Left colon (tissue), 2 donors: ENCODE data around the gene ZNF319. TPM values are rescaled to one million over a fixed set of nuclear protein-coding genes. Genes with fewer than 3 reads are reported as not detected.
A peak's percentile ranks its signal among the peaks of the same experiment; 100 is the strongest.
"Not testable (repeated sequence)": the region's sequence is repeated elsewhere in the genome, so short reads cannot be mapped to it uniquely, and the experiment has no call there.

Source experiments
- ATAC-seq: fragments of 200-7000 bp; cut with Tn5 transposase; one replicate; pipeline ENCODE4 v1.9.1; 2020; ENCODE audit warnings: mild to moderate bottlenecking, moderate library complexity
- DNase-seq, 2 donors: peaks; one replicate each; pipeline ENCODE4 v3.0.0-alpha.2; 2020
- intact Hi-C, 2 donors: fragments of 100-400 bp; cut with DNase I in 1 of 2; cut with micrococcal nuclease in 1 of 2; formaldehyde crosslinking; loops; one replicate each; pipeline versions ENCODE4 v1.11.2 to v1.14.0; 2022; cut with DNase I, micrococcal nuclease
- total RNA-seq, 2 donors: library from RNA; stranded (reverse); fragmentation: NEBNext Ultra II Directional; extraction: Animal tissue kit (Norgen Biotek cat#: 25700); gene quantifications; one replicate each; pipeline ENCODE4 v1.2.1, GENCODE V29; 2021
- donor health status: DM: no; HTN: no; CAD: no.
- donor health status: DM: yes; HTN: yes; CAD: no.

Gene ZNF319
- total RNA-seq, 2 donors from 2014 or later: 5.0 to 7.9 TPM

GRCh38 chr16:57992084-57992483 lies 8.4 kb downstream of the ZNF319 start:
- no peak for DNase-seq
- intact Hi-C loops: loop anchor here (10.0 kb wide), 2 partner anchors 87 to 237 kb away; no protein-coding TSS in a partner anchor

GRCh38 chr16:57991551-57992059 lies 8.9 kb downstream of the ZNF319 start:
- DNase-seq: no peak
- intact Hi-C loops: loop anchor here (10.0 kb wide), 2 partner anchors 87 to 237 kb away; no protein-coding TSS in a partner anchor

More at GRCh38 chr16:57992084-57992483, 8.4 kb downstream of the ZNF319 start:
- ATAC-seq: no peak

DNA sequence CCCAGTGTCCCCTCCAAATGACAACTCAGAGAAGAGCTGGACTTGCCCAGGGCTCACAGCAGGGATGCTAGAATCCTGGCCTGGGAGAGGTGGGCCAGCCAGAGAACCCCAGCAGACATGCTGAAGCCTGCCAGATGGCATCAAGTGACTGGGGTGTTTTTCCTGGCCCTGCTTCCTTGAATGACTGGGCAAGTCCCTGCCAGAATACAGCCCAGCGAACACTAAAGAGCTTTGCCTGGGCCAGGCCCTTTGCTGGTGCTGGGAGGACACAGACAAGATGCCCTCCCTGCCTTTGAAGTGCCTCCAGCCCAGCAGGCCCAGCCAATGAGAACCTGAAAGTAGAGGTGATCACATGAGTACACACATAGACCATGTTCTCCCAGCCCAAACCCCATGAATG lies 11.5 kb downstream of the ZNF319 start:
- no peak for DNase-seq
- no peak for ATAC-seq
- intact Hi-C loops: no loop called here

More at GRCh38 chr16:57991551-57992059, 8.9 kb downstream of the ZNF319 start:
- no peak for ATAC-seq

- no peak for ATAC-seq
- no peak for DNase-seq
- intact Hi-C loops: no loop called here
Measured at GRCh38 chr16:57987441-57988177, 12.9 kb downstream of the ZNF319 start.

- ATAC-seq (no peak), DNase-seq (no peak)
- intact Hi-C loops: no loop called here
Measured at GRCh38 chr16:57986196-57986595, 14.3 kb downstream of the ZNF319 start.

DNA sequence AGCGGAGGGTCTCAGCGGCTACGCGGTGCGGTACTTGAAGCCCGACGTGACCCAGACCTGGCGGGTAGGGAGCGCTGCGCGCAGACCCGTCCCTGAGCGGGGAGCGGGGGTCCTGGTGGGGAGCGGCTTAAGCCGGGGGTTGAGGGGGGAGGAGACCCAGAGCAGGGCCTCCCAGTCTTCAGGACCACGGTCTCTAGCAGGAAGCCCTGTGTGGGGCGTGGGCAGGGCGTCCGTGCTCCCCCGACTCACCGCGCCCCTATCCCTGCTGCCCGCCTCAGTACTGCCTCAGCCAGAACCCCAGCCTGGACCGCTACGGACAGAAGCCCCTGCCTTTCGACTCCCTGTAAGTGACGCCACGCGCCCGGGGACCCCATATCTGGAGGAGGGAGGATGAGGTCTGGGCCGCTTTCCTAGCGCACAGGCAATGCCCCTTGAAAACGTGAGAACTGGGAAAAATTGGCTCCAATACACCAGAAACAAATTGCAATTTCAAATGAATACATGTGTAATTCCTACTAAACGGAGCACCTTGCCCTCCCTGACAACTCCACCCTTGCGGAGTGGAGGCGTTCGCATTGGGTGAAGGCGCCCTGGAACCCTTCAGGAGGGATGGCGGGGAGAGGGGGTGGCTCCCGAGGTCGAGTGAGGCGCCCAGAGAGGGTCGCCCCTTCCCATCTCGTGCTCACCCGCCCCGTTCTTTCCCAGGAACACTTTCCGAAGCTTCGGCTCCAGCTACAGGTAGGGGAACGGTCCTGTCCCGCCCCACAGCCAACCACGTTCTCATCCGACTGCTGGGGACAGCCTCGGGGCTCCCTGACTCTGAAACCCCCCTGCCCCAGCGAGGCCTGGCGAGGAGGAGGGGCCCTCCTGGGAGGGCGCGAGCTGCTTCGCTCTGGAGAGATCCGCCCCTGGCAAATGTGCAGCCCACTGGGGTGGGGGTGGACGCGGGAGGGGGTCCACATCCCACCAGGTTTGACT lies 15.0 kb downstream of the ZNF319 start:
- intact Hi-C loops: no loop called here
- ATAC-seq: peak; percentile 21
- DNase-seq: no peak

DNA sequence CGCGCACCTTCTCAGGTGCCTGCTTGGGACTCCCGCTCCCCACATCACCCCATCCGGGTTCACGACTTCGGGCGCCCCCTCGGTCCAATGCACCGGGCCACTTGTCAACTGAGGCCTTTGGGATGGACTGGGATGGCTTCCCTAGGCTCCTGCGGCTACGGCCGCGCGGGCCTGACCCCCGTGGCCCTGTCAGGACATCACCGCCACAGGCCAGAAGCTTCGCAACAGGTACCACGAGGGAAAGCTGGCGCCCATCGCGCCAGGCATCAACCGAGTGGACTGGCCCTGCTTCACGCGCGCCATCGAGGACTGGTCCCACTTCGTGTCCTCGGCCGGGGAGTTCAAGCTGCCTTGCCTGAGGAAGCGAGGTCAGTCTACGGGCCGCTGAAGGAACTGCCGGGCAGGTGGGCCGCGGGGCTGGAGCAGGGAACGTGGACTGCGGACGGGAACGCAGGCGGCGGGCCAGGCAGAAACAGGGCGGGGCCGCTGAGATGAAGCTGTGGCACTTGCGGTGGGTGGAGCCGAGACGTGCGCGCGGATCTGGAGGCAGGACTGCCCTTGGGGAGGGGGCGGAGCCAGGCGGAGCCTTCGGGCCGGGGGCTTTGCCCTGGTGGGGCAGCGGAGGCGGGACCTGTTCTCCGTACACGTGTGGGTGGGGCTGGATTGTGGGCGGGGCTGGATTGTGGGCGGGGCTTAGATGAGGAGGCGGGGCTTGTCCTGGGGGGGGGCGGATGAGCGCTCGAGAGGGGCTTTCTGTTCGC lies 15.8 kb downstream of the ZNF319 start:
- intact Hi-C loops: no loop called here
- DNase-seq (peak; percentile 83 to 85), ATAC-seq (peak; percentile 95)

- DNase-seq (no peak), ATAC-seq (no peak)
- intact Hi-C loops: no loop called here
Measured at GRCh38 chr16:57982385-57982784, 18.1 kb downstream of the ZNF319 start.

GRCh38 chr16:57981636-57982035 lies 18.8 kb downstream of the ZNF319 start:
- no peak for DNase-seq

GRCh38 chr16:57979006-57979585 lies 21.4 kb downstream of the ZNF319 start:
- DNase-seq (no peak), ATAC-seq (no peak)
- intact Hi-C loops: no loop called here

More at GRCh38 chr16:57981636-57982035, 18.8 kb downstream of the ZNF319 start:
- ATAC-seq: no peak
- intact Hi-C loops: no loop called here

DNA sequence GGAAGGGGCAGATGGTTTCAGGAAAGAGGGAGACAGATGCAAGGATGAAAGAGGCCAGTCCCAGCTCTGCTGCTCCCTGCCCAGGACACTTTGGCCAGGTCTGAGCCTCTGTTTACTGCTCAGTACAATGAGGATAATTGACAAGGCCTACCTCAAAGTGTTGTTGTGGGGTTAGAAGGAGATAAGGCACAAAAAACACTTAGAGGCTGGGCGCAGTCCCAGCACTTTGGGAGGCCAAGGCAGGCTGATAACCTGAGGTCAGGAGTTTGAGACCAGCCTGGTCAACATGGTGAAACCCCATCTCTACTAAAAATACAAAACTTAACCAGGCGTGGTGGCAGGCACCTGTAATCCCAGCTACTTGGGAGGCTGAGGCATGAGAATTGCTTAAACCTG lies 22.4 kb downstream of the ZNF319 start:
- DNase-seq, intact Hi-C loops, ATAC-seq: not testable (repeated sequence)

- ATAC-seq: no peak
- intact Hi-C loops: no loop called here
- no peak for DNase-seq
Measured at GRCh38 chr16:57977418-57978069, 22.9 kb downstream of the ZNF319 start.

- no peak for ATAC-seq
- DNase-seq: no peak
- intact Hi-C loops: no loop called here
Measured at GRCh38 chr16:57976331-57976796, 24.1 kb downstream of the ZNF319 start.

GRCh38 chr16:57972306-57972705 lies 28.2 kb downstream of the ZNF319 start:
- DNase-seq (no peak), ATAC-seq (no peak)
- intact Hi-C loops: no loop called here

- ATAC-seq: no peak
- DNase-seq: no peak
- intact Hi-C loops: no loop called here
Measured at GRCh38 chr16:57971848-57972247, 28.6 kb downstream of the ZNF319 start.

DNA sequence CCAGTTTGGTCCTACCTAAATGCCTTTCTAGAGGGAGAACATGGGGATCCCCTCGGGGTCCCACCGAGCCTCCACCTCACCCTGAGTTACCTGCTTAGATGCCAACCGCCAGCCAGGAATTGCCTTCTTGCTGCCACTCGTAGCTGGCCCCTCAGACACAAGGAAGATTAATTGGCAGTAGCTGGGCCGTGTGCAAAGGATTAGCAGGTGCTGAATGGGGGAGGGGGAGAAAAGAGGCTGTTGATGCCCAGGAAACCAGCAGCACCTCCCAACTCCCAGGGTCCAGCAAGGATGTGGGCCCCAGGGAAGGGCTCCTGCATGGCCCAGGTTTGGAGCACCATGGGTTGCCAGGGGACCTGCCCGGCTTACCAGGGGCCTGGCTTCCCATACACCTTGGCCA lies 29.5 kb downstream of the ZNF319 start, which contains the start of gene CNGB1:
Gene CNGB1 (minus strand): TSS at position 159 of the 400 bp plus-strand sequence. CDS start 3,842 bp downstream, outside the sequence.
- intact Hi-C loops: no loop called here
- ATAC-seq (no peak), DNase-seq (no peak)

- ATAC-seq: no peak
- intact Hi-C loops: no loop called here
- no peak for DNase-seq
Measured at GRCh38 chr16:57970319-57970718, 30.2 kb downstream of the ZNF319 start.
